Nephron progenitor cell (in vitro differentiated cells): ENCODE measurements around the gene FECH.

Experiments used
- DNase-seq: peaks from one replicate; pipeline ENCODE4 v3.0.0; 2021
- H3K27ac Mint-ChIP-seq: 2 replicates; pipeline ENCODE4 v1.8.0; 2021; ENCODE audit warnings: mild to moderate bottlenecking, moderate library complexity, mixed read lengths
- H3K27me3 Mint-ChIP-seq: 2 replicates; pipeline ENCODE4 v1.8.0; 2021; ENCODE audit warnings: mild to moderate bottlenecking, low read depth, mixed read lengths; ENCODE audit not compliant: poor library complexity
- H3K36me3 Mint-ChIP-seq: 2 replicates; pipeline ENCODE4 v1.8.0; 2021; ENCODE audit warnings: low read depth, mixed read lengths
- H3K4me1 Mint-ChIP-seq: 2 replicates; pipeline ENCODE4 v1.8.0; 2021; ENCODE audit warnings: mixed read lengths
- H3K4me3 Mint-ChIP-seq: 2 replicates; pipeline ENCODE4 v1.8.0; 2021; ENCODE audit warnings: mild to moderate bottlenecking, moderate library complexity, mixed read lengths
- H3K9me3 Mint-ChIP-seq: 2 replicates; pipeline ENCODE4 v1.8.0; 2021; ENCODE audit warnings: mild to moderate bottlenecking, moderate library complexity, mixed read lengths
- CTCF ChIP-seq: fragments of 200-600 bp; sonication (generic); IDR thresholded peaks from 2 replicates; pipeline ENCODE4 v1.5.0; 2021; ENCODE audit warnings: antibody characterized with exemption

The FECH gene

GRCh38 chr18:57586251-57587049, at the start of gene FECH:
Gene FECH, minus strand, starts transcription at chr18:57586702. Its CDS starts 82 bp downstream, at chr18:57586620.
- peak; percentile 75 for DNase-seq
- H3K4me3 Mint-ChIP-seq, result peak within 1 kb of the TSS; percentile 87
- H3K36me3 Mint-ChIP-seq, result no peaks in the 10 kb centered on the region
- H3K27me3 Mint-ChIP-seq, result peaks cover 10% of the 10 kb centered on the region
- H3K9me3 Mint-ChIP-seq, result no peaks in the 10 kb centered on the region
- no peak within 1 kb of the TSS for H3K27ac Mint-ChIP-seq
- peaks cover 23% of the 10 kb centered on the region for H3K4me1 Mint-ChIP-seq
- no peak for TF ChIP-seq CTCF

GRCh38 chr18:57635003-57635822, 48.7 kb upstream of the FECH start:
- no peak for TF ChIP-seq CTCF
- Mint-ChIP-seq H3K4me1 (peaks cover 16% of the 10 kb centered on the region), H3K27me3 (no peaks in the 10 kb centered on the region), H3K4me3 (no peak overlapping the region), H3K27ac (no peak overlapping the region), H3K9me3 (peaks cover 13% of the 10 kb centered on the region), H3K36me3 (peaks cover 34% of the 10 kb centered on the region)
- DNase-seq, result no peak

GRCh38 chr18:57631697-57632096, 45.2 kb upstream of the FECH start:
- H3K4me3 Mint-ChIP-seq, result peak overlapping the region; percentile 96
- peaks cover 19% of the 10 kb centered on the region for H3K36me3 Mint-ChIP-seq
- peaks cover 13% of the 10 kb centered on the region for H3K9me3 Mint-ChIP-seq
- DNase-seq, result no peak
- peaks cover 20% of the 10 kb centered on the region for H3K4me1 Mint-ChIP-seq
- TF ChIP-seq CTCF, result no peak
- no peaks in the 10 kb centered on the region for H3K27me3 Mint-ChIP-seq
- no peak overlapping the region for H3K27ac Mint-ChIP-seq

- Mint-ChIP-seq H3K36me3 (peaks cover 15% of the 10 kb centered on the region), H3K27ac (no peak overlapping the region), H3K4me3 (peak overlapping the region; percentile 96), H3K4me1 (peaks cover 20% of the 10 kb centered on the region), H3K9me3 (peaks cover 13% of the 10 kb centered on the region), H3K27me3 (no peaks in the 10 kb centered on the region)
- no peak for TF ChIP-seq CTCF
- no peak for DNase-seq
These were observed 44.5 kb upstream of the FECH start for GRCh38 chr18:57630754-57631595.

- TF ChIP-seq CTCF, result peak; percentile 50
- Mint-ChIP-seq H3K36me3 (peaks cover 11% of the 10 kb centered on the region), H3K9me3 (peaks cover 13% of the 10 kb centered on the region), H3K4me1 (peaks cover 20% of the 10 kb centered on the region), H3K27ac (peak overlapping the region; percentile 75), H3K27me3 (no peaks in the 10 kb centered on the region), H3K4me3 (peak overlapping the region; percentile 96)
- peak; percentile 84 for DNase-seq
These were observed 43.7 kb upstream of the FECH start for GRCh38 chr18:57630002-57630753.
